Forelimb muscle (tissue), 1 donor: ENCODE measurements around the gene ZNFX1. TPM values are rescaled to one million over a fixed set of nuclear protein-coding genes. Genes with fewer than 3 reads are reported as not detected.

ENCODE experiments used
- DNase-seq: peaks from one replicate; pipeline ENCODE4 v3.0.0-alpha.2; 2013; ENCODE audit warnings: low read depth
- polyA plus RNA-seq: library from polyadenylated mRNA; unstranded; fragments of 120-200 nt; gene quantifications from one replicate; pipeline ENCODE4 v1.2.1, GENCODE V29; 2013; ENCODE audit not compliant: insufficient read length

Gene ZNFX1
- polyA plus RNA-seq, 1 donor, result 9.9 TPM

DNA sequence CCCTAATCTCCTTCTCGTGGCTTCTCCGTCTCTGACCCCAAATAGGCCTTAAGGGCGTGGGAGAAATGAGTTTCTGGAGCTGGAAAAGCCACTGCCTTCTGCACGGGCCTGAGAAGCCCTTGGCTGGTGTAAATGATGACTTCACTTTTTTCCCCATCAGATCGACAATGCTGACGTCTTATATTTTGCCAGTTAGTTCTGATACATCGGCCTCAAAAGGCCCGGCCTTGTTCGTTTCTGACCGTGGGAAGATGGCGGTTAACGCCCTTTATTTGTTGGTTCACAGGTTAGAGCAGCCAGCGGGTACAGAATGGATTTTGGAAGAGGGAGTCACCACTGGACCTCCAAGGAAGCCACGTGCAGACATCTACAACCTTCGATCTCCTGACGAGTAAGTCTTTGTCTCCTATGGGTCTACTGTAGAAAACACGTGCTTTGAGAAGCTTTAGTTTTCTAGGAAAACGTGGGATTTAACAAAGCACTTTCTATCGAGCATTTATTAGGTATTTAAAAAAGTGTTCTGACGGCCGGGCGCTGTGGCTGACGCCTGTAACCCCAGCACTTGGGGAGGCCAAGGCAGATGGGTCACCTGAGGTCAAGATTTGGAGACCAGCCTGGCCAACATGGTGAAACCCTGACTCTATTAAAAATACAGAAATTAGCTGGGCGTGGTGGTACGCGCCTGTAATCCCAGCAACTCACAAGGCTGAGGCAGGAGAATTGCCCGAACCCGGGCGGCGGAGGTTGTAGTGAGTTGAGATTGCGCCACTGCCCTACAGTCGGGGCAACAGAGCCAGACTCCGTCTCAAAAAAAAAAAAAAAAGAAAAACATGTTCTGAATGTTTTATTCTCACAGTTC is 1.2 kb upstream of the ZNFX1 start:
- DNase-seq, result no peak

DNA sequence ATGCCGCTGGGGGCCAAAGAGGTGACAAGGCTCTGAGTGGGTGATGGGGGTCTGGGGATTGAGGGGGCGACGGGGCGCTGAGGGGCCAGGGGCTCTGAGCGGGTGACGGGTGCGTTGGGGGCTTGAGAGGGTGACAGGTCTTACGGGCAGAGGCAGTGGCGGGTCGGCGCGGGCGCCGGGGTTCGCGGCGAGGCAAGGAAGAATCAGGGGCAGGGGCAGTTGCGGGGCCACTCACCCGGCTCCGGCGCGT is 146 bp downstream of the ZNFX1 start:
- DNase-seq, result no peak

DNA sequence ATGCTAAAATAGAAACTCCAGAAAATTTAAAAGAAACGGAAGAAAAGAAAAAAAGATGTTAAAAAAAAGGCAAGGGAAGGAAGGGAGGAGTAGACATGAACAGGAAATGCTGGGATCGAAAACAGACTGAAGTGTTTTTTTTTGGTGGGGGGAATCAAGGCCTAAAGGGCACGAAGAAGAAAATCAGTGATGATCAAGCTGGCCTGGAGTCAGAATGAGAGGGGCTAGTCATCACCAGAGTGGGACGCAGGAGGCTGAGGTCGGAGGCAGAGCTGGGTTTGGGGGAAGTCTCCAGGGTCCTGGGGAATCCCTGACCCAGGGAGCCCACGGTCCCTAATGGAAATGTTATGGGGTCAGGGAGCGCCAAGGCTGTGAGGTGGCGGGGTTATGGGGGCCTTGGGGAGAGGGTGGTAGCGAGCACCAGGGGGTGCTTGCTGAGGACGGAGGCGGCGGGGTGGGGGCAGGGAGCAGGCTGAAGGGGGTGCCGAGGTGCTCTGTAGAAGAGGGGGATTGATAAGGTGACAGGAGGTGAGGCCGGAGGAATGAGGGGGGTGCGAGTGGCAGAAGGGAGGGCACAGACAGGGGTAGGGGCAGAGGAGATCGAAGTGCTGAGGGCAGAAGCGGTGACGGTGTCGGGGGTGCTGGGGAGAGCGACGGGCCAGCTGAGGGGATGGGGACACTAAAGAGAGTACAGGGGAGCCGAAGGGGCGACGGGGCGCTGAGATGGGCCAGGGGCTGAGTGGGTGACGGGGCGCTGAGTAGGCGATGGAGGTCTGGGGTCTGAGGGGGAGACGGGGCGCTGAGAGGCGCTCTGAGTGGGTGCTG is 684 bp downstream of the ZNFX1 start:
- DNase-seq, result no peak

DNA sequence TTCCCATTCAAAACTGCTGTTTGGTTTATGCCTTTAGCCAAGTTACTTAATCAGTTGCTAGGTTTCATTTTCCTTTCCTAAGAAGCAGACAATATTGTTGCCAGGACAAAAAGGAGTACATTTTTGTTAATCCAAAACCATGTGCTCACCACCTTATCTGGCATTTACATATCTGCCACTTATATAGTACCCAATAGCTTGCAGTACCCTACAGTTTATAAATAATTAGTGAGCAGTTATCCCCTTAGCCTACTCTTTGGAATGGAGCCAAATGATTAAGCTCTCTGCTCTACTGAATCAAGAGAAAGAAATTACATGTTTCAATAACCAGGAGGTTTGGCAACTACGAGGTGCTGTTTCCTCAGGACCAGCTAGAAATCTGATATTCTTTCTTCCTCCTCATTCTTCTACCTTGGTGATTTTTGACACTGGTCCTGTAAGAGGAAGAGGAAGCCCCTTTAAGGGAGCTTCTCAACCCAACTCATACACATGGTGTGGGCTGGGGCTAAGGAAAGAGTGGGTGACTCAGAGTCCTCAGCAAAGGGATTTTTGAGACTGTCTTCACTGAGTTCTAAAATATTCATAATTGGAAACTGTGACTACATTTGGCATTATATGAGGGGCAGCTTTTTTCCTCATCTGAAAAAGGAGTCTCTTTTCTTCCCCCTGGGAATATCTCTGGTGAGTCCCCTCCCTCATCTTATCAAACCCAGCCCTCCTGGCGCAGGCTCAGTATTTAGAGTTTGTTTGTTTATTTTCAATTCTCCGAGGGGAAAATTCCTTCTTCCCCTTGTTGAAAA is 1.5 kb downstream of the ZNFX1 start:
- DNase-seq, result no peak

DNA sequence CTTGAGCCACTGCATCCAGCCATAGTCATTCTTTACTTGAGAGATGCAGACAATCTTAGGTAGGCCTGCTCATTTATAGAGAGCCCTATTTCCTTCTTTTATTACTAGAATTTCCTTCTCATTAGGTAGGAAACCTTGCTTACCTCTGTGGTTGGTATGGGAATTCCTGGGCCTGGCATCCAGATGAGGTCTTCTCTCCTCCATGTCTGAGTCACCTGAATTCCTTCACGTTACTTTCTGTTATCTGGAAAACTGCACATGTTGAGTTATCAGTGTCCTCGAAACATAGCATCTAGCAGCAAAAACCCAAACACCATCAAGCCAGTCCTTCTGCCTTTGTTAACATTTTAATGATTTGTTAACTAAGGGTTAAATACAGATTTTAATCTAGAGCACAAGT is 2.2 kb downstream of the ZNFX1 start:
- no peak for DNase-seq

DNA sequence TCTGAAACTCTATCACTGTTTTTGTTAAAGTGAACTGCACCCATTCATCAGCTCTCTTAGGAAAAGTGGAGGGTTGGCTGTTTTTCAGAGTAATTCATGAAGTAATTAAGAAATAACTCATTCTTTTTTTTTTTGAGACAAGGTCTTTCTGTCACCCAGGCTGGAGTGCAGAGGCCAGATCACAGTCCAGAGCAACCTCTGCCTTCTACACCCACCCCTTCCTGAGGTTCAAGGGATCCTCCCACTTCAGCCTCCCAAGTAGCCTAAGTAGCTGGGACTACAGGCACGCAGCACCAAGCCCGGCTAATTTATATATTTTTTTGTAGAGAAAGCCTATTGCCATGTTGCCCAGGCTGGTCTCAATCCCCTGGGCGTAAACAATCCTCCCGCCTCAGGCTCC is 2.6 kb downstream of the ZNFX1 start:
- no peak for DNase-seq

DNA sequence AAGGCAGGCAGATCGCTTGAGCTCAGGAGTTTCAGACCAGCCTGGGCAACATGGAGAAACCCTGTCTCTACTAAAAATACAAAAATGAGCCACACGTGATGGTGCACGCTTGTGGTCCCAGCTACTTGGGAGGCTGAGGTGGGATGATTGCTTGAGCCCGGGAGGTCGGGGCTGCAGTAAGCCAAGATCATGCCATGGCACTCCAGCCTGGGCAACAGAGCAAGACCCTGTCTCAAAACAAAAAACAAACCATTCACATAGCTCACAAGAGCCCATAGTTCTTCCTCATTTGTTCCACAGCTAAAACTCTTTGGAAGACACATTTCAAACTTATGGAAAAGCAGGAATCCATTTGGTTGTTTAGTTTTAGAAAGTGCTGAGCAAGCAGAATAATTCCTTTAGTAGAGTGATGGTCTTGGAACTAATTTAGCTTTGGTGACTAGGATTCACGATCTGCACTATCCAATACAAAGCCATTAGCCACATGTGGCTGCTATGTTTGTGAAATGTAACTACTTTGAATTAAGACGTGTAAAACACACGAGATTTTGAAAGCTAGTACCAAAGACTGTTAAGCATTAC is 4.1 kb downstream of the ZNFX1 start:
- DNase-seq, result no peak

DNA sequence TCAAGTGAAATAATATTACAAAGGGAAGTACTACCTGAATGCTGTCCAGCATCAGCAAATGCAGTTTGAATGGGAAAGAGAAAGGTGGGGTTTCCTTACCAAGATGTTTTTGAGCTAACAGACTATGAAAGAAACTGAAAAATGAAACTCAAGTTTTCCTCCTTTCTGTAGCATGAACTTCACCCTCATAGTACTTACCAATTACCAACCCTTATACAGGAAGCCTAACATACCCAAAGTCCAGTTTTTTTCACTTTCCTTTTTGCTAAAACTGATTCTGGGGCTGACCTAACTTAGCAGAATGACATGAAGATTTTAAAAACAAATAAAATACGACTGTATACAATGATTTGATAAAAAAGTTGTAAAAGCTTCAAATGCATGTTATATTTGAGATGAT is 5.2 kb downstream of the ZNFX1 start:
- DNase-seq, result no peak

DNA sequence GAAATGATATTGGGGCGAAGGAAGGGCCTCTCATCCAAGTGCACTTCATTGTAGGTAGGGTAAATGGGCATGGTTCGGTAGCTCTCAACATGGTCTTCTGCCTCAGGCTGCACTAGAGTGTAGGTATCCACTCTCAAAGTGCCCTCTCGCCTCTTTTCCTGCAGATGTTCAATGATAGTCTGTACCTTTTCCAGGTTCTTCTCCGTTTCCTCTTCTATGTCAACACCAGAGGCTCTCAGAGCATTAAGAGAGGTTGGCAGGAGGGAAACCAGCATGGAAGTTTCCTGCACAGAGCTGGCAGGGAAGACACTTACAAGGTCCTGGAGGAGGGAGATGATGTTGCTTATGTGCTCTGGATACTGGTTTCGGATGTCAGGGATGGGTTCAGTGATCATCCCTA is 7.1 kb downstream of the ZNFX1 start:
- no peak for DNase-seq

DNA sequence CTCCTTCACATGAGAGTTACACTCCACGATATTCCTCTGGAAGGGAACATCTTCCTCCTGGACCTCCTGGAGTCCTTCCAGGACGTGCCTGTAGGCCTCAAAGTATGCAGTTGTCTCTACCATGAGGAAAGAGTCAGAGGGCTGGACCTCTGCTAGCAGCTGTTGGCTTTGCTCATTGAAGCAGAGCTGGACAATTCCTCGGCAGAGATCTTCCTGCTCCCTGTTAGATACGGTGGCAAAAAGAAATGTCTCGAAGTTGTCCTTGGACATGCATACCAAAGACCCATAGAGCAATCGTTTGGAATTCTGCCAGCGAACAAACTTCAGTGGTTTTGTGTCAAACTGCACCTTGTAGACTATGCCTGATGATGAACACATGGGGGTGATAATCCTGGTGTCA is 7.7 kb downstream of the ZNFX1 start:
- no peak for DNase-seq

DNA sequence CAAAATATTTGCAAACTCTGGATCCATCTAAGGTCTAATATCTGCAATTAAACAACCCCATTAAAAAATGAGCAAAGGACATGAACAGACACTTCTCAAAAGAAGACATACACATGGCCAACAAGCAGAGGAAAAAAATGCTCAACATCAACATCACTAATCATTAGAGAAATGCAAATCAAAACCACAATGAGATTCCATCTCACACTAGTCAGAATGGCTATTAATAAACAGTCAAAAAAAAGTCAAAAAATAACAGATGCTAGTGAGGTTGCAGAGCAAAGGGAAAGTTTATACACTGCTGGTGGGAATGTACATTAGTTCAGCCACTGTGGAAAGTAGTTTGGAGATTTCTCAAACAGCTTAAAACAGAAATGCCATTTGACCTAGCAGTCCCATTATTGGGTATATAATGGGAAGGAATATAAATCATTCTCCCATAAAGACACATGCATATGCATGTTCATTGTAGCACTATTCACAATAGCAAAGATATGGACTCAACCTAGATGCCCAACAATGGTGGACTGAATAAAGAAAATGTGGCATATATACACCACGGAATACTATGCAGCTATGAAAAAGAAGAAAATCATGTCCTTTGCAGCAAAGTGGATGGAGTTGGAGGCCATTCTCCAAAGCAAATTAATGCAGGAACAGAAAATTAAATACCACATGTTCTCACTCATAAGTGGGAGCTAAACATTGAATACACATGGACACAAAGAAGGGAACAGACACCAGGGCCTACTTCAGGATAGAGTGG is 9.1 kb downstream of the ZNFX1 start:
- DNase-seq, result no peak

DNA sequence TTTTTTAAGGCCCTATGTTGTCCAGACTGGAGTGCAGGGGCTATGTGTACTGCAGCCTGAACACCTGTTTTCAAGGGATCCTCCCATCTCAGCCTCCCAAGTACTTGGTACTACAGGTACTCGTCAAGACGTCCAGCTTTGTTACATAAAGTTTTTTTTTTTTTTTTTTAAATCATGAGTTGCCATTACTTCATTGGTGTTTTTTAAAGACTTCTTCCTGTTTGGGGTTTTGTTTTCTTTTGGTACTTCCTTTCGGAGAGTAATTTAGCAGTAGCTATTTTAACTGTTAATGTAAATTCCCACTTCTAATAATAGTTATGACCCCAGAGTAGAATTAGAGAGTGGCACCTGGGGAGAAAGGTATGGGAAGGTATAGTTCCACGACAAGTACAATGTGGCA is 10.5 kb downstream of the ZNFX1 start:
- no peak for DNase-seq

DNA sequence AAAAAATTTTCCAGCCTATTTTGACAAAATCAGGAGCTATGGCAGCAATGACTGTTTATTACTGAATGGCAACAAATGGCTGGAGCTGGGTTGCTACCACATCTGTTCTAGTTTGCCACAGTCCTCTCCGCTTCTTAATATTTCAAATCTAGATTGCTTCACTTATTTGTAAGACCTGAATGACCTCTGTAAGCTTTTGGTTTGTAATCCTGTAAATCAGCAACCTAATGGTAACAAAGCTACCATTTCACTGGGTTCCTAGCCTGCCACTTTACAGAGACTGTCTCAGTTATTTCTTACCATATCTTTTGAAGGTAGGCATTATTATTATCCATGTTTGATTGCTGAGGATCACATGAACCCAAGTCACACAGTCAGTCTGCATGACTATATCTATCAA is 15.4 kb downstream of the ZNFX1 start:
- DNase-seq, result no peak

DNA sequence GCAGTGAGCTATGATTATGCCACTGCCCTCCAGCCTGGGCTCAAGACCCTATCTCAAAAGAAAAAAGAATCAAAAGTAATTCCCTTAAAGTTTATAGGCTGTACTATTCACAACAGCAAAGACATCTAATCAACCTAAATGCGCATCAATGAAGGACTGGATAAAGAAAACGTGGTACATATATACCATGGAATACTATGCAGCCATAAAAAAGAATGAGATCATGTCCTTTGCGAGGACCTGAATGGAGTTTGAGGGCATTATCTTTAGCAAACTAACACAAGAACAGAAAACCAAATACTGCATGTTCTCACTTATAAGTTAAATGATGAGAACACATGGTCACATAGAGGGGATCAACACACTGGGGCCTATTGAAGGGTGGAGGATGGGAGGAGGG is 16.7 kb downstream of the ZNFX1 start:
- no peak for DNase-seq

DNA sequence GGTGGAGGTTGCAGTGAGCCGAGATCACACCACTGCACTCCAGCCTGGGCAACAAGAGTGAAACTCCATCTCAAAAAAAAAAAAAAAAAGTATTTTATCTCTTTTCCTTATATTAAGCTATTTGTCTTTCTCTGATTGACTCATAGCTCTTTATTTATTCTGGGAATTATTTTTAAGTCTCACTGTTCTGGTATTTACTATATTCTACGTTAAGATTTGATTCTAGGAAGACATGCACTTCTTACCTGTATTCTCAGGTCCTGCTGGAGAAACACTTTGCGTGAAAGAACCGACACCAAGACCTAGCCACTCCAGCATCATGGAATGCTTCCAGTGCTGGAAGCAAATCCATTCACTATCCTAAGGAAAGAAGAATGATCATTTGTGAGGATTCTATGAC is 17.6 kb downstream of the ZNFX1 start:
- no peak for DNase-seq

DNA sequence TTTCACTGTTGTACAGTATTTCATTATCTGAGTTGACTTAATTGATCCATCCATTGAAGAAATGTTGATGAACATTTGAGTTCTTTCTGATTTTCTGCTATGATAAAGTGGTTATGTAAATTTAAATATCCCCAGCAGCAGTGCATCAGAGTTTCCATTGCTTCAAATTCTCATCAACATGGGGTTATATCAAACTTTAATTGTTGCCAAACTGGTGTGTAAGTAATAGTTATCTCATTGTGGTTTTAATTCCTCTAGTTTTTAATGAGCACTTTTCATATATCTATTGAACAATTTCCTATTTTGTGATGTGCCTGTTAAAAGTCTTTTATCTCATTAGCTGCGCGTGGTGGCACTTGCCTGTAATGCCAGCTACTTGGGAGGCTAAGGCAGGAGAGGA is 18.1 kb downstream of the ZNFX1 start:
- DNase-seq, result no peak

DNA sequence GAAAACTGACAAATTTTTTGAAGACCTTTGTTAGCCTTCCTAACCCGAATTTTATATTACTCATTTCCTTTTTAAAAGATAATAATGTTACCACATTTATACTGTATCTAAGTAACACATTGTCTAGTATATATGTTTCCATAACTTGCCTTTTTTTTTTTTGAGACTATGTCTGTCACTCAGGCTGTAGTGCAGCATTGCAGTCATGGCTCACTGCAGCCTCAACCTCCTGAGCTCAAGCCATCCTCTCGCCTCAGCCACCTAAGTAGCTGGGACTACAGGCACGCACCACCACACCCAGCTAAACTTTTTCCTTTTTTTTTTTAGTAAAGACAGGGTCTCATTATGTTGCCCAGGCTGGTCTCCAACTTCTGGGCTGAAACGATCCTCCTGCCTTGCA is 18.6 kb downstream of the ZNFX1 start:
- no peak for DNase-seq

DNA sequence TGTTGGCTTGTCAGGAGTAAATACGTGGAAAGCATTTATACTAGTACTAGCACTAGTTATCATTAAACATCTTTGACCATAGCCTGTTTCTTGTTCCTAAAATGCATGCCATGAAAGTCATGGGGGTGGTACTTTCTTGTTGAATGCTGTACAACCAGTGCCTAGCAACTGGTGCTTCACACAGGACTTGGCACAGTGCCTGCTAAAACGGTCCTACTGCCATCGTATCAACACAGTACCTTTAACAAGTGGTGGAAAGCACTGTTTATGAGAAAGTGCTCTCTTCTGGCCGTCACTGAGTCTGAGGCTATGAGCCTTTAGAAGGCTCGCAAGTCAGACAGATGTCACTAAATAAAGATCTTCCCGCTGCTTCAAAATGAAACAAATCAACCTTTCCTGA is 21.6 kb downstream of the ZNFX1 start:
- no peak for DNase-seq

DNA sequence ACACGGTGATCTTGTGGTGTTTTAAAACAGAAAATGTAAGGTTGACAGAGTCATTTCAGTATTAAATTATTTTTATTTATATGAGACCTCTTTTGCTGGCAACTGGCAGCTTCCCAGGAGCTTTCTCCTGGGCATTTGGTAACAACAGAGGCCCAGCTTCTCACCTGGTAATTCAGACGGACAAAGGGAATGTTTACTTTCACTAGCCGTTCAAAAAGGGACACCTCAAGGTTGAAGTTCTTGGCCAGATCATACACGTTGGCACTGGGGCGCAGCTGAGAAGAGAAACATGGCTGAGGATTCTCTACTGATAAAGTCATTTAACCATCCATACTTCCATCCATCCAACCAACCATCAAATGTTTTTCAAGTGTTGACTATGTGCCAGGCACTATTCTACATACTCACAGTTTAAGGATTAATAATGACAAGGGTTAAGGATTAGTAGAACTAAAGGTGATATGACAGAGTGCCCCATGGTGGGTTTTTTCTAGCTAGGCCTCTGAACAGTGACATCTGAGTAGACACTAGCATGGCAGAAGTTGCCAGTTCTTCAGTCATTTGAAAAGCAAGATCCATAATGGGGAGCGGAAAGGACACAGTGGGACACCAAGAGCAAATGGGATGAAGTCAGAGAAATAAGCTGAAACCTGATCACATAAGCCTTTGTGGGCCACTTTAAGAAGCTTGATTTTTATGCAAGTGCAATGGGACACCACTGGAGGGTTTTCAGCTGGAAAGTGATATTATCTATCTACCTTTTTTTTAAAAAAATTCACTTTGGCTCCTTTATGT is 25.1 kb downstream of the ZNFX1 start:
- DNase-seq, result no peak

DNA sequence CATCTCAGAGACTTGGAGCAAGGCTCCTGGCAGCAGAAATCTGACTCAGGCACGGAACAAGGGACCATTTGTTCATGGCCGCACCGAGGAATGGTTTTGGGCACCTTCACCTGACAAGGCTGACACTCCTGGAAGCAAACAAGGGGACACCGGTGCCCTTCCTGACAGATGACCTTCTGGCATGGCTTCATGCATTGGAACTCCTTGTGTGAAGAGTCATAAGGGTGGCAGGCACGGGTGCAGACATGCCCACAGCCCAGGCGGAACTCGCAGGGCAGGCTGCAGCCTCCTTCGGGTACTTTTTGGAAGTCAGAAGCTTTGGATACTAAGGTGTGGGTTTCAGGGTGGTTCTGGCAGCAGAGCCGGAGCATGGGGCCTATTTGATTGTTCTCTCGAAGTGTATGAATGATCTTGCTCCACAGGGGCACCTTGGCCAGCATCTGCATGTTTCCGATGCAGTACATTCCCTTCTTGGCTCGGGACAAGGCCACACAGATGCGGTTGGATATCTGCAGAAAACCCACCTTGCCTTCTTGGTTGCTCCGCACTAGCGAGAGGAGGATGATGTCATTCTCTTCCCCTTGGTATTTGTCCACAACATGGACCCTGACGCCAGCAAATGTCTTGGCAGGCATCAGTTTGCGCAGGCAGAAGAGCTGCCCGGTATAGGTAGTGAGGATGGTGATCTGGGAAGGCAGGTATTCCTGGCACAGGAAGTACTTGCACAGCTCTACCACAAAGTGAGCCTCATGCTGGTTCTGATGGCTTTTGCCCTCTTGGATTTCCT is 28.8 kb downstream of the ZNFX1 start:
- no peak for DNase-seq
